ENCODE data around the gene SLC27A5.
"Not testable (repeated sequence)": the region's sequence is repeated elsewhere in the genome, so short reads cannot be mapped to it uniquely, and the experiment has no call there.

SLC27A5 gene

GRCh38 chr19:58492265-58492664, 19.5 kb downstream of the SLC27A5 start:
- no peaks in the 10 kb centered on the region for H4K20me1 ChIP-seq (ENCODE audit: insufficient read depth, low read length)
- no peaks in the 10 kb centered on the region for H3F3A ChIP-seq (ENCODE audit: insufficient read depth, low read length)
- H3K9ac ChIP-seq (ENCODE audit: low read length): no peak overlapping the region
- no peaks in the 10 kb centered on the region for H3K4me1 ChIP-seq (ENCODE audit: low read length)
- H3K9me3 ChIP-seq (replicated peaks; ENCODE audit: insufficient read depth, low read length): no peaks in the 10 kb centered on the region; the same call in 1 of the 2 replicates
- H3K79me2 ChIP-seq (ENCODE audit: low read length): no peaks in the 10 kb centered on the region
- TF ChIP-seq, protein P1, sequence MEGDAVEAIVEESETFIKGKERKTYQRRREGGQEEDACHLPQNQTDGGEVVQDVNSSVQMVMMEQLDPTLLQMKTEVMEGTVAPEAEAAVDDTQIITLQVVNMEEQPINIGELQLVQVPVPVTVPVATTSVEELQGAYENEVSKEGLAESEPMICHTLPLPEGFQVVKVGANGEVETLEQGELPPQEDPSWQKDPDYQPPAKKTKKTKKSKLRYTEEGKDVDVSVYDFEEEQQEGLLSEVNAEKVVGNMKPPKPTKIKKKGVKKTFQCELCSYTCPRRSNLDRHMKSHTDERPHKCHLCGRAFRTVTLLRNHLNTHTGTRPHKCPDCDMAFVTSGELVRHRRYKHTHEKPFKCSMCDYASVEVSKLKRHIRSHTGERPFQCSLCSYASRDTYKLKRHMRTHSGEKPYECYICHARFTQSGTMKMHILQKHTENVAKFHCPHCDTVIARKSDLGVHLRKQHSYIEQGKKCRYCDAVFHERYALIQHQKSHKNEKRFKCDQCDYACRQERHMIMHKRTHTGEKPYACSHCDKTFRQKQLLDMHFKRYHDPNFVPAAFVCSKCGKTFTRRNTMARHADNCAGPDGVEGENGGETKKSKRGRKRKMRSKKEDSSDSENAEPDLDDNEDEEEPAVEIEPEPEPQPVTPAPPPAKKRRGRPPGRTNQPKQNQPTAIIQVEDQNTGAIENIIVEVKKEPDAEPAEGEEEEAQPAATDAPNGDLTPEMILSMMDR (IDR thresholded peaks at IDR 0.05; ENCODE audit: low read length): no peak
- TF ChIP-seq EZH2 (optimal IDR thresholded peaks at IDR 0.05; ENCODE audit: low read depth, low read length): no peak
- TF ChIP-seq EZH2phosphoT487 (IDR thresholded peaks at IDR 0.05; ENCODE audit: low read length): no peak
- no peaks in the 10 kb centered on the region for H3K9me2 ChIP-seq (replicated peaks; ENCODE audit: insufficient read depth, low read length)
- H3K36me3 ChIP-seq (replicated peaks; ENCODE audit: insufficient read depth, low read length): no peaks in the 10 kb centered on the region
- H3K27me3 ChIP-seq (replicated peaks; ENCODE audit: insufficient read depth, low read length): peaks cover 13% of the 10 kb centered on the region
- H3K27ac ChIP-seq (ENCODE audit: low read length): no peak overlapping the region
- H2AFZ ChIP-seq (ENCODE audit: low read length): no peak overlapping the region
- DNase-seq: peak; percentile 3
- no peak overlapping the region for H3K4me2 ChIP-seq (ENCODE audit: low read depth, low read length)
- H3K4me3 ChIP-seq (ENCODE audit: low read length): no peak overlapping the region

GRCh38 chr19:58491393-58491792, 20.4 kb downstream of the SLC27A5 start:
- TF ChIP-seq EZH2phosphoT487 (IDR thresholded peaks at IDR 0.05; ENCODE audit: low read length) (no peak), EZH2 (optimal IDR thresholded peaks at IDR 0.05; ENCODE audit: low read depth, low read length) (no peak)
- Histone ChIP-seq H3K79me2 (ENCODE audit: low read length) (no peaks in the 10 kb centered on the region), H3K9ac (ENCODE audit: low read length) (no peak overlapping the region), H3K4me2 (ENCODE audit: low read depth, low read length) (no peak overlapping the region), H3K36me3 (replicated peaks; ENCODE audit: insufficient read depth, low read length) (no peaks in the 10 kb centered on the region), H3K4me1 (ENCODE audit: low read length) (no peaks in the 10 kb centered on the region), H3K9me2 (replicated peaks; ENCODE audit: insufficient read depth, low read length) (no peaks in the 10 kb centered on the region), H3K27me3 (replicated peaks; ENCODE audit: insufficient read depth, low read length) (peaks cover 13% of the 10 kb centered on the region), H3K27ac (ENCODE audit: low read length) (no peak overlapping the region), H3F3A (ENCODE audit: insufficient read depth, low read length) (no peaks in the 10 kb centered on the region), H3K4me3 (ENCODE audit: low read length) (no peak overlapping the region), H4K20me1 (ENCODE audit: insufficient read depth, low read length) (no peaks in the 10 kb centered on the region), H3K9me3 (replicated peaks; ENCODE audit: insufficient read depth, low read length) (no peaks in the 10 kb centered on the region), H2AFZ (ENCODE audit: low read length) (no peak overlapping the region)
- no peak for DNase-seq

DNA sequence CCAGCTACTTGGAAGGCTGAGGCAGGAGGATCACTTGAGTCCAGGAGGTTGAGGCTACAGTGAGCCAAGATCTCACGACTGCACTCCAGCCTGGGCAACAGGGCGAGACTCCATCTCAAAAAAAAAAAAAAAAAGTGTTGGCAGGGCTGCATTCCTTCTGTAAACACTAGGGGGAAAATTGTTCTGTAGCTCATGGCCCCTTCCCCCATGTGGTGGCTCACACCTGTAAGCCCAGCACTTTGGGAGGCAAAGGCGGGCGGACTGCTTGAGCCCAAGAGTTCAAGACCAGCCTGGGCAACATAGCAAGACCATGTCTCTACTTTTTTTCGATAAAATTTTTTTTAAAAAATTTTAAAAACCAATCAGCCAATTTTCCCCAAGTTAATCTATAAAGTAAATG, 27.4 kb downstream of the SLC27A5 start:
- H3K79me2 ChIP-seq (ENCODE audit: low read length): not testable (repeated sequence)

DNA sequence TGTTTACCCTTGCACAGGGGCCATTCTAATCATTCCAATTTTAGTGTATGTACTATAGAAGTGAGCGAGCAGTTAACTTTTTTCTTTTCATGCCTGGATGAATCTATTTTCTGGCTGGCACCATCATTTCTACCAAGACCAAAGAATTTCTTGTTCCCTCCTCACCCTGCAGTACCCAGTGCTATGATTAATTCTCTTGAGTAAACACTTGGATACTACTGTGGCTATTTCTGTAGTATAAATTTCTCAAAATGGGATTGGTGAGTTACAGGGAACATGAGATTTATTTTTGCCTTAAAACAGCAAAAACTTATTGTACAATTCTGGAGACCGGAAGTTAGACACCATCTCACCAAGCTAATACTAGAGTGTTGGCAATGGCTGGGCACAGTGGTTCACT, 28.0 kb downstream of the SLC27A5 start:
- TF ChIP-seq EZH2phosphoT487 (IDR thresholded peaks at IDR 0.05; ENCODE audit: low read length) (no peak), EZH2 (optimal IDR thresholded peaks at IDR 0.05; ENCODE audit: low read depth, low read length) (no peak)
- TF ChIP-seq, protein P1 (IDR thresholded peaks at IDR 0.05; ENCODE audit: low read length): no peak
- Histone ChIP-seq H3F3A (ENCODE audit: insufficient read depth, low read length) (no peaks in the 10 kb centered on the region), H3K4me3 (ENCODE audit: low read length) (no peak overlapping the region), H3K9me2 (replicated peaks; ENCODE audit: insufficient read depth, low read length) (no peaks in the 10 kb centered on the region), H4K20me1 (ENCODE audit: insufficient read depth, low read length) (no peaks in the 10 kb centered on the region), H3K9me3 (replicated peaks; ENCODE audit: insufficient read depth, low read length) (no peaks in the 10 kb centered on the region), H3K4me1 (ENCODE audit: low read length) (no peaks in the 10 kb centered on the region), H3K27me3 (replicated peaks; ENCODE audit: insufficient read depth, low read length) (no peaks in the 10 kb centered on the region; the same call in 1 of the 2 replicates), H2AFZ (ENCODE audit: low read length) (no peak overlapping the region), H3K27ac (ENCODE audit: low read length) (no peak overlapping the region), H3K36me3 (replicated peaks; ENCODE audit: insufficient read depth, low read length) (no peaks in the 10 kb centered on the region), H3K9ac (ENCODE audit: low read length) (no peak overlapping the region), H3K79me2 (ENCODE audit: low read length) (no peaks in the 10 kb centered on the region), H3K4me2 (ENCODE audit: low read depth, low read length) (no peak overlapping the region)
- no peak for DNase-seq

More for the DNA sequence above, 27.4 kb downstream of the SLC27A5 start:
- not testable (repeated sequence) for H3K9me2 ChIP-seq (replicated peaks; ENCODE audit: insufficient read depth, low read length); H3K4me3 ChIP-seq (ENCODE audit: low read length); H4K20me1 ChIP-seq (ENCODE audit: insufficient read depth, low read length); H2AFZ ChIP-seq (ENCODE audit: low read length); H3F3A ChIP-seq (ENCODE audit: insufficient read depth, low read length); H3K27ac ChIP-seq (ENCODE audit: low read length); H3K9me3 ChIP-seq (replicated peaks; ENCODE audit: insufficient read depth, low read length); H3K9ac ChIP-seq (ENCODE audit: low read length); H3K27me3 ChIP-seq (replicated peaks; ENCODE audit: insufficient read depth, low read length); H3K36me3 ChIP-seq (replicated peaks; ENCODE audit: insufficient read depth, low read length); H3K4me2 ChIP-seq (ENCODE audit: low read depth, low read length); DNase-seq; H3K4me1 ChIP-seq (ENCODE audit: low read length)

All from MM.1S (cell line).